HAP-1 (cell line): ENCODE measurements around the gene ABHD17B.
"Not testable (repeated sequence)": the region's sequence is repeated elsewhere in the genome, so short reads cannot be mapped to it uniquely, and the experiment has no call there.

Experiments used
- DNase-seq, 2 experiments: peaks; one replicate each; pipeline ENCODE4 v3.0.0-alpha.2; 2016 to 2020; ENCODE audit warnings: low spot score in 2 of 2
- H3K27me3 ChIP-seq: fragments of 250-450 bp; sonication (Bioruptor Pico); 2 replicates; pipeline ENCODE4 v1.5.1; 2020; ENCODE audit warnings: low read depth, mild to moderate bottlenecking, moderate library complexity
- H3K36me3 ChIP-seq: fragments of 250-450 bp; sonication (Bioruptor Pico); replicated peaks from 2 replicates; pipeline ENCODE4 v1.5.1; 2020; ENCODE audit warnings: mild to moderate bottlenecking
- H3K4me1 ChIP-seq: fragments of 250-450 bp; sonication (Bioruptor Pico); 2 replicates; pipeline ENCODE4 v1.5.1; 2020; ENCODE audit warnings: mild to moderate bottlenecking
- H3K4me3 ChIP-seq: fragments of 250-450 bp; sonication (Bioruptor Pico); 2 replicates; pipeline ENCODE4 v1.5.1; 2020; ENCODE audit warnings: mild to moderate bottlenecking, moderate library complexity
- H3K9me3 ChIP-seq: fragments of 250-450 bp; sonication (Bioruptor Pico); 2 replicates; pipeline ENCODE4 v1.5.1; 2020; ENCODE audit warnings: mild to moderate bottlenecking, moderate library complexity
- in situ Hi-C: fragments of 300-500 bp; cut with MboI; formaldehyde crosslinking; loops from 3 replicates; pipeline ENCODE4 v1.14.3; 2020; ENCODE audit warnings: low sequenced_read_pairs, inconsistent platforms, mixed read lengths

The ABHD17B gene

DNA sequence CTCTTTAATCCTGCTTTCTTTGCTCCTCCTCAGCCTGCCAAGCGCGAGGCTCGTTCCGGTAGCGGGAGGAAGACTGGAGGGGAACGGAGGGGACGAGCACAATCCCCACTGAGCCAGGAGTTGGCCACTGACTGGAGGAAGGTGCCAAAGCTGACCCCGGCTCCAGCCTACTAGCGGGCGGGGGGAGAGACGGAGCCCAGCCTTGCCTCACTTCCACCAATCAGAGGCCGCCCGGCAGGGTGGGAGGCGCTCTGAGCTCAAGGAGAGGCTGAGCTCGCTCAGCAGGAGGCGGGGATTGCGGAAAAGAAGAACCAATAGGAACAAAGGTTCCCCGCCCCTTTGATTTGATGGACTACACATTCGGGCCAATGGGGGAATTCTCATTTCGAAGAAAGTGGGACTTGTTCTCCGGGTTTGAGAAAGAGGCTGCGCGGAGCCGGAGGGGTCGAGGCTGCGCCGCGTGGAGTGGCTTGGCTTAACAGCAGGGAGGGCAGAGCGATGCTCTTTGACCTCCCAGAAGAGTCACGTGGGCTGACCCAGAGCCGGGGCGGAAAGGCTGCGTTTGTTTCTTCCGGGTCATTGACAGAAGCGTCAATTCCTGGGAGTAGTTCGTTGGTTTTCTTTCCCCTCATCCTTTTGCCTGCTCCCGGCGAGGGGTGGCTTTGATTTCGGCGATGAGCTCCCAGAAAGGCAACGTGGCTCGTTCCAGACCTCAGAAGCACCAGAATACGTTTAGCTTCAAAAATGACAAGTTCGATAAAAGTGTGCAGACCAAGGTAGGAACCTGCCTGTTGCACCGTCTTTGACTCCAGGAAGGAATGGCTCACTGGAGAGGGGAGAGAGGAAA, at the start of gene ABHD17B, which contains the start of gene C9orf85:
Gene ABHD17B (minus strand): TSS at position 133 of the 847 bp plus-strand sequence. CDS start 36,113 bp downstream, outside the sequence.
Gene C9orf85 (plus strand): TSS at position 579 of the 847 bp plus-strand sequence. CDS start 96 bp downstream, at position 675.
- no peaks in the 10 kb centered on the region for H3K9me3 ChIP-seq
- peak; percentile 99 to 100 for DNase-seq
- peaks cover 1% of the 10 kb centered on the region for H3K36me3 ChIP-seq
- H3K27me3 ChIP-seq = no peaks in the 10 kb centered on the region
- H3K4me1 ChIP-seq = peaks cover 2% of the 10 kb centered on the region
- in situ Hi-C loops = no loop called here
- peak within 1 kb of the TSS; percentile 75 for H3K4me3 ChIP-seq

DNA sequence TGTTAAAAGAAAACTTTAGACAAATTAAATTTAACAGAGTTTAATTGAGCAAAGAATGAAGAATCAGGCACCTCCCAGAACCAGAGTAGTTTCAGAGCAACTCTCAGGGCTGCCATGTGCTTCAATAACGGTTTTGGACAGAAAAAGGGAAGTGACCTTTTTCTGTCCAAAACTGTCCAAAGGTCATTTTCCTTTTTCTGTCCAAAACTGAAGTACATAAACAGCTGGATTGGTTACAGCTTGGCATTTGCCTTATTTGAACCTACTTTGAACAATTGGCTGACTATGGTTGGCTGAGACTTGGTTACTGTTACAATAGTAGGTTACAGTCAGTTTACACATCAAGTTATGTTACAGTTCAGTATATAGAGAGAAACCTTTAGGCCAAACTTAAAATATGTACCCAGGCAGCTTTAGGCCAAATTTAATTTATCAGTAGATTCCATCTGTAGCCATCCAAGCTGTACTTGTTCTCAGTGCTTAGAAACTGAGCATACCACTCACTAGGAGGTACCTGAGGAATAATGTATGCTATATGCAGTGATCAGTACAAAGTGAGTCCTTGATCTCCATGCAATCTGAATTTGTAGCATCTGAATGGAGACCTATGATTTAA, 44.4 kb upstream of the ABHD17B start:
- no peaks in the 10 kb centered on the region for H3K36me3 ChIP-seq
- no peak for DNase-seq
- in situ Hi-C loops = no loop called here
- H3K27me3 ChIP-seq = no peaks in the 10 kb centered on the region
- peaks cover 15% of the 10 kb centered on the region for H3K4me1 ChIP-seq
- no peaks in the 10 kb centered on the region for H3K9me3 ChIP-seq
- no peak overlapping the region for H3K4me3 ChIP-seq

DNA sequence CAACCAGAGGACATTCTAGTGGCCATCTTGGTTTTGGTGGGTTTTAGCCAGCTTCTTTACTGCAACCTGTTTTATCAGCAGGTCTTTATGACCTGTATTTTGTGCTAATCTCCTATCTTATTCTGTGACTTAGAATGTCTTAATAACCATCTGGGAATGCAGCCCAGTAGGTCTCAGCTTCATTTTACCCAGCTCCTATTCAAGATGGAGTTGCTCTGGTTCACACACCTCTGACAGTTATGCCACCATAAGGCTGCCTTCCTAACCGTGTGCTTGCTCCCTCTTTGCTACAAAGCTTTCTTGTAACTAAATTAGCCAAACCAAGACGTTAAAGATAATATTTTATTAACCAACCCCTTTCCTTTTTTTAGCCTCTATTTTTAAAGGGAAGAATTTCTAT, 43.7 kb upstream of the ABHD17B start:
- in situ Hi-C loops = not testable (repeated sequence)
- peaks cover 16% of the 10 kb centered on the region for H3K4me1 ChIP-seq

DNA sequence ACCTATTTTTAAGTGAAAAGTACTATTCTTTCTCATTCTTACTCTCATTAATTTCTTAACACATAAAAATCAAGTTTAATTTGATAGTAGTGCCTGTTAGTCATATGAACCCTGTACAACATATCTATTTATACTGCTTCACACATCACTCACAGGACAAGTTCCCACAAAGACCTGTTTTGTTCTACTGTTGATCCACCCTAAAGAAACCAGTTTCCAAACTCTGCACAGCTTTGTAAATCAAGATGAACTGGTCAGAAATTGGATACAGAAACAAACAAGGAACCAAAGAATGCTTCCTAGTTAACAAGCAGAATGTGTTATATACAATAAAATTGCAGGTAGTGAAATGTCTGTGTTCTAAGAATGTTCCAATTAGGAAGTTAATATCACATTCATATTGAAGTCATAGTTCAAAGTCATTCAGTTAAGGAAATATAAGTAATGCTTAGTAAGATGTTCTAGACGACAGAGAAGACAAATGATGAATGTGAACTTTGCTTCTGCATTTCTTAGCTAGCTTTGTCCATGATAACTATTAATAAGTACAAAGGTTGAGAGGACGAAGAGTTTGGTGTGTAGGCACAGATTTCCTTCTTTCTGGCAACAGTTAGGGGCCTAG, 33.9 kb upstream of the ABHD17B start:
- H3K4me3 ChIP-seq = no peak overlapping the region
- in situ Hi-C loops = no loop called here
- peaks cover 41% of the 10 kb centered on the region for H3K4me1 ChIP-seq
- 0 out of 2 replicates have a peak, but pooled peaks cover 3% of the 10 kb centered on the region for H3K36me3 ChIP-seq
- H3K27me3 ChIP-seq = no peaks in the 10 kb centered on the region
- H3K9me3 ChIP-seq = no peaks in the 10 kb centered on the region
- DNase-seq = no peak

More for the DNA sequence above, 43.7 kb upstream of the ABHD17B start:
- not testable (repeated sequence) for H3K4me3 ChIP-seq, H3K9me3 ChIP-seq, H3K27me3 ChIP-seq, H3K36me3 ChIP-seq, DNase-seq

DNA sequence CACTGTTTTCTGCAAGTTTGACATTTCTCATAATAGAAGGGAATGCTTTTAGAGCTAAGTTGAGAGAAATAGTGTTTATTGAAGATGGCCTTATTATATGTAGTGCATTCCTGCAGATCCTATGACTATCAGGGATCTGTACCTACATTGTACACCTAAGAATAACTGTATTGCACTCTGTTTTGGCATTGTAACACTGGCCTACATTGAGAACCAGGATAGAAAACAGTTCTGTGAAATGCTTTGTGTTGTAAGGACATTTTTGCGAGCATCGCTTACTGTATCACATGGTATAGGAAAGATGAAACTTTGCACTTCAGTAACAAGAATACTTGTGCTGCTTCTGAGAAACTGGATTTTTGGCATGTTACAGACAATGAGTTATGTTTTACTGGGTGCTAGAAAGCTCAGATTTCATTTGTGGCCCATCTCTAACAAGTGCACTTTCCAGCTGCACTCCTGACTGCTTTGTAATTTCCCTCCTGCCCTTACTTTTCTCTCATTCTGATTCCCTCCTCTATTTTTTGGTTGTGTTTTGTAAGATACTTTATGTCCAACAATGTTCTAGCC, 31.1 kb upstream of the ABHD17B start:
- DNase-seq = no peak
- Histone ChIP-seq H3K4me1 (peaks cover 33% of the 10 kb centered on the region), H3K4me3 (no peak overlapping the region), H3K27me3 (no peaks in the 10 kb centered on the region), H3K36me3 (no peaks in the 10 kb centered on the region), H3K9me3 (no peaks in the 10 kb centered on the region)
- in situ Hi-C loops = no loop called here

DNA sequence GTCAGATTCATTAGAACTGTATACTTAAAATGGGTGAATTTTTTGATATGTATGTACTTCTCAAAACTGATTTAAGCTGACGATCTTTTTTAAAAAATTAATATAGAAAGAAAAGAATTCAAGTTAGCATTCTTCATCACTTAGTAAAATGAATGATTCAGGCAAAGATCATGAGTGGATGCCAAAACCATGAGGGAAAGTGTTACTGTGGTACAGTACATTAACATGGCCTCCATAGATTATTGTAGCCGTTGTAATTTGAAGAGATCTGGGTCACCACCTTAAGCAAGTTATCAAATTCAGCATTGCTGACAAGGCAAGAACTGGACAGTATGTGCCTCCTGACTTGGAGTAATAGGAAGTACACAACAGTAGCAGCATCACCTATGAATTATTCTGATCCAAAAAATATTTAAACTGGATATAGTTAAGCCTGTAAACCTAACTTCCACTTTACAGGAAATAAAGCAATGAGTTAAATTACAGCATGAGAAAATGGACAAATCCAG, 30.1 kb upstream of the ABHD17B start:
- no peak for DNase-seq
- Histone ChIP-seq H3K27me3 (no peaks in the 10 kb centered on the region), H3K4me1 (peaks cover 26% of the 10 kb centered on the region), H3K36me3 (no peaks in the 10 kb centered on the region), H3K9me3 (no peaks in the 10 kb centered on the region), H3K4me3 (no peak overlapping the region)
- in situ Hi-C loops = no loop called here

DNA sequence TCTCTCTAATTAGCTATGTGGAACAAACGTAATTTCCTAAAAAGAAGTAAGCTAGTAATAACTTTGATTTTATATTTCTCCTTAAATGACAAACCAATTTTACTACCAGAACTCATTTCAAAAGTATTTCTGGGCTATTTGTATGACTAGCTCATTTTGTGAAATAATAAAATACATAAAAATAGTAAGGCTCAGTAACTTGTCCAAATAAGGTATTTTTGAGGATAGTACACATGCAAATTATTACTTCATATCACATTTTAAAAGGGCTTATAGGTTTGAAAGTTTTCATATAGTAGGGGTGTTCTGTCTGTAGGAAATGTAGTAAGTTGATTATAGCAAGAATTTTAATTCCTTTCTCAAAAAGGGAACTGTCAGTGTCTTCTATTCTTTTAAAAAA, 26.9 kb upstream of the ABHD17B start:
- DNase-seq = no peak
- Histone ChIP-seq H3K9me3 (no peaks in the 10 kb centered on the region), H3K27me3 (no peaks in the 10 kb centered on the region), H3K4me3 (no peak overlapping the region), H3K4me1 (peaks cover 6% of the 10 kb centered on the region), H3K36me3 (no peaks in the 10 kb centered on the region)
- in situ Hi-C loops = no loop called here

DNA sequence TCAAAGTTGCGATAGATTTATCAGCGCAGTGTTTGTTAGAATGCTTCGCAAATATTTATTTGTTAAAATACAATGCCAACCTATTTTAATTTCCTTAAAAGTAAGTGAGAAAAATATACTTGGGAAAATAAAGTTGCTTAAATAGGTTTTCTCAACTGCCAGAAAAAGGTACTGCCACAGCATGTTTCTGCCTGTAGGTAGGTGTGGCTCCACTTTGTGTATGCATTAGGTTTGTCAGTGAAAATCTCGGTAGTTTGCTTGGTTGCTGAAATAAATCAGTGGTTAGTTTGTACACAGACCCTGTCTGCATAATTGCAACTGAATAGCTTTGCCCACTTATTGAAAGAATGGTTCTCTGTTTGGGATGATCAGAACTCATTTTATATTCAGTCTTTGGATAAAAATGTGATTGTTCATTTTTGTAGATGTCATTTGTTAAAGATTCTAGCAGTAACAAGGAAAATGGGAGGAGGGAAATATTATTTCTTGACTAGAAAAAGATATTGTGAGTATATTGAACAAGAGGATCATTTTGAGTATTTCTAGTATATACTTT, 26.2 kb upstream of the ABHD17B start:
- peaks cover 6% of the 10 kb centered on the region for H3K4me1 ChIP-seq
- H3K4me3 ChIP-seq = no peak overlapping the region
- DNase-seq = peak in 1 of 2 experiments; percentile 6
- in situ Hi-C loops = no loop called here
- H3K36me3 ChIP-seq = no peaks in the 10 kb centered on the region
- H3K9me3 ChIP-seq = no peaks in the 10 kb centered on the region
- H3K27me3 ChIP-seq = no peaks in the 10 kb centered on the region

DNA sequence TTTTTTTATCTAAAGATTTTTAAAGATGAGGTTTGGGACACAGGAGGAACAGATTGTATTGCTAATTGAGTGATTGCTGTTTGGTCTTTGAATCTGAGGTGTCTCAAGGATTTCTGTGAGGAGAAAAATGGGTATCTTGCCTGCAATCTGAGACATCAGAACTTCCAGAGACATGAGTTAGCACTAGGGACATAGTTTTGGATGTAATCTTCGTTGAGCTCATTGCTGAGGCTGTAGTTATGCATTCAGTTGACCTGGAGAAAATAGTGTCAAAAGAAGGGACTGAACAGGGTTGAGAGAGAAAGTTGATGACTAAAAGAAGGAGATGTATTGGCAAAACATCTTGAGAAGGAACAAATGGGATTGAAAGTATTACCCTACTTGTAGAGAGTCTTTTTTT, 25.1 kb upstream of the ABHD17B start:
- H3K9me3 ChIP-seq = no peaks in the 10 kb centered on the region
- H3K4me1 ChIP-seq = peaks cover 2% of the 10 kb centered on the region; the same call in 1 of the 2 replicates
- no peaks in the 10 kb centered on the region for H3K36me3 ChIP-seq
- no peaks in the 10 kb centered on the region for H3K27me3 ChIP-seq
- no peak overlapping the region for H3K4me3 ChIP-seq
- in situ Hi-C loops = no loop called here
- no peak for DNase-seq

DNA sequence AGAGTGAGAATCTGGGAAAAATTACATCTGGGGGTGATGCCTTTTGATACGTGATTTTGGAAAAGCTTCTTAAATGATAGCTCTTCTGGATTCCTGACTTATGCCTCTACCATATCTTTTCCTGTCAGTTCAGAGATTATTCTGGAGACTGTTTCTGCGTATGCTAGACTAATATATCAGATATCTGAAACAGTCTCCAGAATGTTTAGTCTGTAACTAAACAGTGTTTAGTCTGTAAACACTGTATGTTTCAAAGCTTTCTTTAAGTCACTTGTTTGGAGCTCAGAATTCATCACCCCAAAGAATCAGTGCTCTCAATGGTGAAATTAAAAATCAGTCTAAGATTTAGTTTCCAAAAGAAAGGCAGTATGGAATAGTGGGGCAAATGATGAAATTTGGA, 20.2 kb upstream of the ABHD17B start:
- Histone ChIP-seq H3K4me3 (no peak overlapping the region), H3K4me1 (no peaks in the 10 kb centered on the region), H3K9me3 (no peaks in the 10 kb centered on the region), H3K36me3 (no peaks in the 10 kb centered on the region), H3K27me3 (no peaks in the 10 kb centered on the region)
- no peak for DNase-seq
- in situ Hi-C loops = no loop called here

DNA sequence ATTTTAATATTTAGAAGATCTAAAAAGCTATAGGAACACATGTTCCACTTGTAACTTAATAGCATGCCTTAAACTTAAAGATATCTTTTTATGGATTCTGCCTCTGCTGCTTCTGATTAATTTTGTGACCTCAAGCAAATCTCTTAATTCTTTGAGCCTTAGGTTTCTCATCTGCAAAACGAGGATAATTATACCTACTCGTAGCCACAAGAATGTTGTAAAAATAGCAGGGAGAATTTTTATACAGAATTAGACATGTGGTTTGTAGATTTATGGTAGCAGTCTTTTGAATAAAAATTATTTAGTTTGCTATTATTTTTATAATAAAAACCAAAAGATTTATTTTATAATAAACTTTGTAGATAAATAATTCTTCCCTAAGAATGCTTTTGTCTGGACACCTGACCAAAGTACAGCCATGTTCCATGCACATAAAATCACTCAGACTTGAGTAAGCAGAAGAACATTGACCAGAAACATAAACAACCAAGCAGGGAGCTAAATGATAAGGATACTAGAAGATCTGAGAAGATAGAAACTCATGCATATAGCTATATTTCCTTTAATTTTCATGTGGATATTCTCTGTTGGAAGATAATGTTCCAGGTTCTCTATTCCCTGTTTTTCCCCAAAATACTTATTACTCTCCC, 18.9 kb upstream of the ABHD17B start:
- Histone ChIP-seq H3K36me3 (no peaks in the 10 kb centered on the region), H3K27me3 (no peaks in the 10 kb centered on the region), H3K4me3 (no peak overlapping the region), H3K9me3 (no peaks in the 10 kb centered on the region), H3K4me1 (no peaks in the 10 kb centered on the region)
- in situ Hi-C loops = no loop called here
- DNase-seq = no peak

DNA sequence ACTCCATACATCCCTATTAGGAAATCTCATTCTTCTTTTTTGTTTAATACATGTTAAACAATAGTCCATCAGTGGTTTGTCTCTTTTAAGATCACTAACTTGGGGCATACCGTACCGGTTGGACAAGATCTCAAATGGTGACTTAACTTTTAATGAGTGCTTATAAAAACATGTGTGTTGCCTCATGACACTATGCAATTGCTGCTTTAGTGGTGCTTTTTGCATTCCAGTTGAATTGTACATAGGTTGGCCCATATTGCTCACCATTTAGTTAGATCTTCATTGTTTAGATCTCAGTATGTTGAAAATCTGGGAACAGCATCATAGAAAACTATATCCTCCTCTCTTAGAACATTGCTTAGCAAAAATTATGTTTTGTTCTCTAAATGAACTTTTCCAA, 18.2 kb upstream of the ABHD17B start:
- H3K27me3 ChIP-seq = no peaks in the 10 kb centered on the region
- no peak for DNase-seq
- no peaks in the 10 kb centered on the region for H3K4me1 ChIP-seq
- in situ Hi-C loops = no loop called here
- H3K4me3 ChIP-seq = no peak overlapping the region
- H3K9me3 ChIP-seq = no peaks in the 10 kb centered on the region
- no peaks in the 10 kb centered on the region for H3K36me3 ChIP-seq

DNA sequence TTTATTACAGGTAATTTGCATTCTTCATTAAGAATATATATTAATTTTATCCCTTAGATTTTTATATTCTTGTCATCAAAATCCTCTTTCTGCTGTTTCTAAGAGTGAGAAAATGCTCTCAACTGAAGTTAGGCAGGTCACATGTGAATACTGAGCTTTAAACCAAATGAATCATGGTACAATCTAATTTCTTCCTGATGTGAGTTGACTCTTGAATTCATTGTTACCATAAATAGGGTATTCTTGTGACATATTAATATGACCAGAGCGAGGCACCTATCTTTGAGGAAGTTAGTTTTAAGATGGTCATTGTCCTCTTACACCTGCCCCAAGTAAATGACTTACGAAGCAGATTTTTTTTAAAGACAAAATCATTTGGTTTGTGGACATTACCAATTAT, 17.8 kb upstream of the ABHD17B start:
- DNase-seq = no peak
- Histone ChIP-seq H3K4me3 (no peak overlapping the region), H3K36me3 (no peaks in the 10 kb centered on the region), H3K27me3 (no peaks in the 10 kb centered on the region), H3K4me1 (no peaks in the 10 kb centered on the region), H3K9me3 (no peaks in the 10 kb centered on the region)
- in situ Hi-C loops = no loop called here
